PC-9 (cell line): Measurements from ENCODE around the gene DLG1.

Experiments
- EZH2 ChIP-seq: fragments of 200-600 bp; sonication (generic); IDR thresholded peaks from 2 replicates; pipeline ENCODE4 v1.8.0; 2017; ENCODE audit warnings: antibody characterized with exemption, low read depth
- TF ChIP-seq, protein P1 (sequence below): fragments of 200-600 bp; sonication (generic); conservative IDR thresholded peaks from 2 replicates; pipeline ENCODE4 v1.6.1; 2017; ENCODE audit warnings: mixed run types, antibody characterized with exemption, mild to moderate bottlenecking, moderate library complexity

DNA sequence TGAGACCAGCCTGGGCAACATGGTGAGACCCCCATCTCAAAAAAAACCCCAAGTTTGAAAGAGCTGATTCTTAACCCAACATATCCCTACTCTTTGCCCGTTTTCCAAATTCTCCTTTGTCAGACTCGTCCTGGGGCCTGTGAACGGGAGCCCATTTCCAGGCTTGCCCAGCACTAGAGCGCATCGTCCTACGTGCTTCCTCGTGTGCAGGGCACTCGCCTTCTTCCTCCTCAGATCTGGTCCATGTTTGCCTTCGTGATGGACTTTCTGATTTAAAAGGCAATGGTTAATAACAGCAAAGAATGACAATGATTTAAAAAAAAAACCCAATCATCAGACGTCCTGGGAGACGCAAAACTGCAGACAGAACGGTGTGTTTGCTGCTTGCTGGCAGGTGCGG is 278.9 kb downstream of the DLG1 start:
- TF ChIP-seq, protein P1, sequence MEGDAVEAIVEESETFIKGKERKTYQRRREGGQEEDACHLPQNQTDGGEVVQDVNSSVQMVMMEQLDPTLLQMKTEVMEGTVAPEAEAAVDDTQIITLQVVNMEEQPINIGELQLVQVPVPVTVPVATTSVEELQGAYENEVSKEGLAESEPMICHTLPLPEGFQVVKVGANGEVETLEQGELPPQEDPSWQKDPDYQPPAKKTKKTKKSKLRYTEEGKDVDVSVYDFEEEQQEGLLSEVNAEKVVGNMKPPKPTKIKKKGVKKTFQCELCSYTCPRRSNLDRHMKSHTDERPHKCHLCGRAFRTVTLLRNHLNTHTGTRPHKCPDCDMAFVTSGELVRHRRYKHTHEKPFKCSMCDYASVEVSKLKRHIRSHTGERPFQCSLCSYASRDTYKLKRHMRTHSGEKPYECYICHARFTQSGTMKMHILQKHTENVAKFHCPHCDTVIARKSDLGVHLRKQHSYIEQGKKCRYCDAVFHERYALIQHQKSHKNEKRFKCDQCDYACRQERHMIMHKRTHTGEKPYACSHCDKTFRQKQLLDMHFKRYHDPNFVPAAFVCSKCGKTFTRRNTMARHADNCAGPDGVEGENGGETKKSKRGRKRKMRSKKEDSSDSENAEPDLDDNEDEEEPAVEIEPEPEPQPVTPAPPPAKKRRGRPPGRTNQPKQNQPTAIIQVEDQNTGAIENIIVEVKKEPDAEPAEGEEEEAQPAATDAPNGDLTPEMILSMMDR = no peak
- no peak for TF ChIP-seq EZH2
